Panc1 (cell line): ENCODE data around the gene TBX1. TPM values are rescaled to one million over a fixed set of nuclear protein-coding genes. Genes with fewer than 3 reads are reported as not detected.

Experiments used
- ATAC-seq: fragments of 200-7000 bp; cut with Tn5 transposase; 2 replicates; pipeline ENCODE4 v1.9.1; 2020; ENCODE audit warnings: mild to moderate bottlenecking, moderate library complexity
- BruUV-seq: library from RNA; stranded (reverse); fragments of 400-500 nt; replicated peaks from 2 replicates; lab custom pipeline; 2021; lab: Mats Ljungman, UMichigan
- CTCF ChIA-PET: fragments of 300-600 bp; sonication (Branson Sonifier 250); formaldehyde crosslinking; loops from one replicate; lab custom pipeline; 2022; ENCODE audit warnings: antibody characterized with exemption; lab: Charles Lee
- POLR2A ChIA-PET: fragments of 300-600 bp; sonication (Branson Sonifier 250); formaldehyde crosslinking; loops from one replicate; lab custom pipeline; 2022; ENCODE audit warnings: antibody characterized with exemption; lab: Charles Lee
- DNase-seq: peaks from one replicate; pipeline ENCODE4 v3.0.0-alpha.2; 2010; ENCODE audit warnings: low read depth, low spot score
- H3K27ac ChIP-seq: 2 replicates; pipeline ENCODE4 v1.5.1; 2011; ENCODE audit warnings: mild to moderate bottlenecking, low read length, inconsistent platforms
- H3K27me3 ChIP-seq: fragments of 200-500 bp; sonication (Bioruptor generic); 2 replicates; pipeline ENCODE4 v1.6.0; 2014; ENCODE audit warnings: low read length, inconsistent platforms; ENCODE audit not compliant: control insufficient read depth, insufficient read depth
- H3K36me3 ChIP-seq: fragments of 200-500 bp; sonication (Bioruptor generic); 2 replicates; pipeline ENCODE4 v1.5.1; 2014; ENCODE audit warnings: inconsistent platforms, mild to moderate bottlenecking, low read length, moderate library complexity; ENCODE audit not compliant: control insufficient read depth, insufficient read depth
- H3K4me1 ChIP-seq: 2 replicates; pipeline ENCODE4 v1.5.1; 2011; ENCODE audit warnings: inconsistent platforms, mild to moderate bottlenecking, low read length, moderate library complexity; ENCODE audit not compliant: control insufficient read depth, insufficient read depth
- H3K4me3 ChIP-seq, 2 experiments: 2 replicates each; pipeline ENCODE4 v1.5.1; 2011 to 2012; ENCODE audit warnings: low read depth in 2 of 2, low read length in 2 of 2, mild to moderate bottlenecking in 2 of 2, inconsistent platforms in 1 of 2, moderate library complexity in 1 of 2
- H3K9me3 ChIP-seq: fragments of 200-500 bp; sonication (Bioruptor generic); 2 replicates; pipeline ENCODE4 v1.5.1; 2014; ENCODE audit warnings: low read depth, mild to moderate bottlenecking, inconsistent platforms, low read length, moderate library complexity; ENCODE audit not compliant: control insufficient read depth, insufficient read depth
- POLR2AphosphoS5 ChIP-seq: IDR thresholded peaks from 2 replicates; pipeline ENCODE4 v1.6.1; 2012; ENCODE audit warnings: mild to moderate bottlenecking, low read depth, low read length, moderate library complexity
- SIN3A ChIP-seq: IDR thresholded peaks from 2 replicates; pipeline ENCODE4 v1.6.1; 2012; ENCODE audit warnings: low read depth, mild to moderate bottlenecking, low read length, moderate library complexity, borderline replicate concordance; ENCODE audit not compliant: insufficient read depth
- TCF7L2 ChIP-seq: IDR thresholded peaks from 2 replicates; pipeline ENCODE4 v1.6.1; 2011; ENCODE audit warnings: mild to moderate bottlenecking, low read depth, low read length, inconsistent platforms
- in situ Hi-C: cut with HindIII; loops from 2 replicates; pipeline ENCODE4 v1.10.0; 2016; ENCODE audit warnings: low sequenced_read_pairs, low pct_unique_long_range_greater_than_20kb
- intact Hi-C: fragments of 100-400 bp; cut with micrococcal nuclease; formaldehyde crosslinking; loops from one replicate; pipeline ENCODE4 v1.10.0; 2022; ENCODE audit not compliant: unreplicated experiment
- total RNA-seq: library from RNA; stranded (reverse); gene quantifications from one replicate; pipeline ENCODE4 v1.2.1, GENCODE V29; 2021; ENCODE audit not compliant: unreplicated experiment
- TF ChIP-seq, protein P1 (sequence below): fragments of 450-650 bp; IDR thresholded peaks from 2 replicates; pipeline ENCODE4 v1.5.1; 2017; ENCODE audit warnings: mild to moderate bottlenecking
- TF ChIP-seq, protein P2 (sequence below), 2 experiments: IDR thresholded peaks; 2 replicates each; pipeline ENCODE4 v1.6.1; 2011 to 2012; ENCODE audit warnings: low read depth in 2 of 2, control low read depth in 1 of 2, low read length in 1 of 2, mild to moderate bottlenecking in 1 of 2, moderate library complexity in 1 of 2; ENCODE audit not compliant: insufficient read depth in 1 of 2

TBX1 gene
- total RNA-seq, 1 experiment from 2014 or later: 91.7 TPM

DNA sequence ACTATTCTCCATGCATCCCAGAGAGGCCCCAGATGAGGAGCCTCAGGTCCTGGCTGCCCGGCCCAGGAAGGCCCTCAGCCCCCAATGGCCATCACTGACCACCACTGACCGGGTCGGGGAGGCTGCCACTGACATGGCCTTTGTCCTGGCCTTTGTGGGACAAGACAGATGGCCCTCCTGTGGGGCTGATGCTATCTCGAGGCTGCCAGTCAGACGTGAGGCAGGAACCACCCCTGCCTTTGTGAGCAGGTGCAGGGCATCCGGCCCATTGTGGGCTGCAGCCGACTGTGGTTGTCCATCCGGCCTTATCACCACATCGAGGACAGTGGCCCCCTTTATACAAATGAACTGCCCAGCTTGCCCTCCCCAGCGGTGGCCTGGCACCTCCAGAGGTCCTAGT is 31.7 kb upstream of the TBX1 start:
- no peak overlapping the region for H3K27ac ChIP-seq
- no peak for TF ChIP-seq TCF7L2
- TF ChIP-seq, protein P1, sequence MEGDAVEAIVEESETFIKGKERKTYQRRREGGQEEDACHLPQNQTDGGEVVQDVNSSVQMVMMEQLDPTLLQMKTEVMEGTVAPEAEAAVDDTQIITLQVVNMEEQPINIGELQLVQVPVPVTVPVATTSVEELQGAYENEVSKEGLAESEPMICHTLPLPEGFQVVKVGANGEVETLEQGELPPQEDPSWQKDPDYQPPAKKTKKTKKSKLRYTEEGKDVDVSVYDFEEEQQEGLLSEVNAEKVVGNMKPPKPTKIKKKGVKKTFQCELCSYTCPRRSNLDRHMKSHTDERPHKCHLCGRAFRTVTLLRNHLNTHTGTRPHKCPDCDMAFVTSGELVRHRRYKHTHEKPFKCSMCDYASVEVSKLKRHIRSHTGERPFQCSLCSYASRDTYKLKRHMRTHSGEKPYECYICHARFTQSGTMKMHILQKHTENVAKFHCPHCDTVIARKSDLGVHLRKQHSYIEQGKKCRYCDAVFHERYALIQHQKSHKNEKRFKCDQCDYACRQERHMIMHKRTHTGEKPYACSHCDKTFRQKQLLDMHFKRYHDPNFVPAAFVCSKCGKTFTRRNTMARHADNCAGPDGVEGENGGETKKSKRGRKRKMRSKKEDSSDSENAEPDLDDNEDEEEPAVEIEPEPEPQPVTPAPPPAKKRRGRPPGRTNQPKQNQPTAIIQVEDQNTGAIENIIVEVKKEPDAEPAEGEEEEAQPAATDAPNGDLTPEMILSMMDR: no peak
- TF ChIP-seq POLR2AphosphoS5: no peak
- TF ChIP-seq, protein P2, sequence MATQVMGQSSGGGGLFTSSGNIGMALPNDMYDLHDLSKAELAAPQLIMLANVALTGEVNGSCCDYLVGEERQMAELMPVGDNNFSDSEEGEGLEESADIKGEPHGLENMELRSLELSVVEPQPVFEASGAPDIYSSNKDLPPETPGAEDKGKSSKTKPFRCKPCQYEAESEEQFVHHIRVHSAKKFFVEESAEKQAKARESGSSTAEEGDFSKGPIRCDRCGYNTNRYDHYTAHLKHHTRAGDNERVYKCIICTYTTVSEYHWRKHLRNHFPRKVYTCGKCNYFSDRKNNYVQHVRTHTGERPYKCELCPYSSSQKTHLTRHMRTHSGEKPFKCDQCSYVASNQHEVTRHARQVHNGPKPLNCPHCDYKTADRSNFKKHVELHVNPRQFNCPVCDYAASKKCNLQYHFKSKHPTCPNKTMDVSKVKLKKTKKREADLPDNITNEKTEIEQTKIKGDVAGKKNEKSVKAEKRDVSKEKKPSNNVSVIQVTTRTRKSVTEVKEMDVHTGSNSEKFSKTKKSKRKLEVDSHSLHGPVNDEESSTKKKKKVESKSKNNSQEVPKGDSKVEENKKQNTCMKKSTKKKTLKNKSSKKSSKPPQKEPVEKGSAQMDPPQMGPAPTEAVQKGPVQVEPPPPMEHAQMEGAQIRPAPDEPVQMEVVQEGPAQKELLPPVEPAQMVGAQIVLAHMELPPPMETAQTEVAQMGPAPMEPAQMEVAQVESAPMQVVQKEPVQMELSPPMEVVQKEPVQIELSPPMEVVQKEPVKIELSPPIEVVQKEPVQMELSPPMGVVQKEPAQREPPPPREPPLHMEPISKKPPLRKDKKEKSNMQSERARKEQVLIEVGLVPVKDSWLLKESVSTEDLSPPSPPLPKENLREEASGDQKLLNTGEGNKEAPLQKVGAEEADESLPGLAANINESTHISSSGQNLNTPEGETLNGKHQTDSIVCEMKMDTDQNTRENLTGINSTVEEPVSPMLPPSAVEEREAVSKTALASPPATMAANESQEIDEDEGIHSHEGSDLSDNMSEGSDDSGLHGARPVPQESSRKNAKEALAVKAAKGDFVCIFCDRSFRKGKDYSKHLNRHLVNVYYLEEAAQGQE (IDR thresholded peaks at IDR 0.05; ENCODE audit: insufficient read depth in 1 of 2, low read depth in 2 of 2, low read length in 1 of 2): no peak
- no peak for TF ChIP-seq SIN3A
- in situ Hi-C loops: no loop called here
- CTCF ChIA-PET: no interaction called here
- DNase-seq (no peak), ATAC-seq (no peak)
- no peak overlapping the region for H3K4me3 ChIP-seq
- no peaks in the 10 kb centered on the region for H3K9me3 ChIP-seq
- H3K27me3 ChIP-seq: no peaks in the 10 kb centered on the region
- no TSS peak for BruUV-seq
- intact Hi-C loops: no loop called here
- H3K36me3 ChIP-seq: no peaks in the 10 kb centered on the region
- POLR2A ChIA-PET: no interaction called here
- no peaks in the 10 kb centered on the region; the same call in 1 of the 2 replicates for H3K4me1 ChIP-seq

DNA sequence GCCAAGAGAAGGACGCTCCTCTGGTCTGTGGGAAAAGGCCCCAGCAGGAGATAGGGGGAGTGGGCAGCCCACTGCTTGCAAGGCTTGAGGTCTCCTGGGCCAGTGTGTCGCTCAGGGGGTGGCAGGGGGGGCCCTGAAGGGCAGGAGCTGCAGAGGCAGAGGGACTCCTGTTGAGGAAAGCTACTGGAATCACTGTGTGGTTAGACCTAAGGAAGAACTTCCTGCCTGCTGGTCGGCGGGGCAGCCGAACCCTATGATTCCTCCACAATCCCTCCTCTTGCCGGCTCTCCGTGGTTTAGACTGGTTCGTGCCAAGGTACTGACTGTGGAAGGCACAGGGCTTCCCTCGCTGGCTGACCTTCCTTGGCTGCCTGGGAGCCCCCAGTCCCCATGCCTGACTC is 31.1 kb upstream of the TBX1 start:
- Histone ChIP-seq H3K27ac (no peak overlapping the region), H3K9me3 (no peaks in the 10 kb centered on the region), H3K27me3 (no peaks in the 10 kb centered on the region), H3K4me3 (no peak overlapping the region), H3K36me3 (no peaks in the 10 kb centered on the region), H3K4me1 (no peaks in the 10 kb centered on the region; the same call in 1 of the 2 replicates)
- DNase-seq (no peak), ATAC-seq (no peak)
- TF ChIP-seq, protein P2 (IDR thresholded peaks at IDR 0.05; ENCODE audit: insufficient read depth in 1 of 2, low read depth in 2 of 2, low read length in 1 of 2): no peak
- TF ChIP-seq SIN3A (no peak), POLR2AphosphoS5 (no peak), TCF7L2 (no peak)
- TF ChIP-seq, protein P1: no peak
- no TSS peak for BruUV-seq
- in situ Hi-C loops: no loop called here
- ChIA-PET POLR2A (no interaction called here), CTCF (interaction anchor here (1.8 kb wide), 1 partner anchor 181 kb away, joined by 19 read pairs; no protein-coding TSS in a partner anchor)
- intact Hi-C loops: no loop called here
